ENCODE data around the gene ZHX3. TPM values are rescaled to one million over a fixed set of nuclear protein-coding genes. Genes with fewer than 3 reads are reported as not detected.

Gene ZHX3
- total RNA-seq, 1 donor from 2014 or later, result 16.3 TPM

DNA sequence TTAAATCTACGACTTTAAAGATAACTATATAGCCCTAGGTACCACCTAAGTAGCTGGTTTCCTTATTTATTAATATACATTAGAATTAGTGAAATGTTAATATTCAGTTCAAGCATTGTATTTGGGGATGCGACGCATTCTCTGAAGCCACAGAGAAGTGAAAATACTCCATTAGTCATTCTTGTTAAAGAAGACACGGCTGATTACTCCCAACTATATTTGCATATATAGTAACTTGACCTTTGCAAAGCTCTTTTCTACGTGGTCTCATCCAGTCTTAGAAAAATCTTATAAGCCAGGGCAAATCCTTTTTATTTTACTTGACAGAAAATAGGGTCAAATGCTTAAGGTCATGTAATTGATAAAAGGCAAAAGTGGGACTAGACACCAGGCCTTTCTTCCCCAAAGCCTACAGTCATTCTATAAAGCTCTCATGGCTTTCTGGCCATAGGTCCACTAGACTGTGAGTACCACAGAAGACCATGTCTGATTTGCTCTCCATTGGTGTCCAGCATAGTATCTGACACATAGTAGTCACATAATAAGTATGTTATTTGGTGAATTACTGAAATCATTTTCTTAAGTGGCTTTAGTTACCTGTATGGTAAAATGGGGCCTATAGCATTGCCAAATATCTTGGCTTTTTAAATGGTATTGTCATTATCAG is 11.3 kb downstream of the ZHX3 start:
- H3K27ac Mint-ChIP-seq, result no peak overlapping the region
- H3K9me3 Mint-ChIP-seq, result no peaks in the 10 kb centered on the region
- DNase-seq (ENCODE audit: extremely low spot score, unreplicated experiment), result no peak
- H3K27me3 Mint-ChIP-seq, result no peaks in the 10 kb centered on the region
- TF ChIP-seq, protein P1, sequence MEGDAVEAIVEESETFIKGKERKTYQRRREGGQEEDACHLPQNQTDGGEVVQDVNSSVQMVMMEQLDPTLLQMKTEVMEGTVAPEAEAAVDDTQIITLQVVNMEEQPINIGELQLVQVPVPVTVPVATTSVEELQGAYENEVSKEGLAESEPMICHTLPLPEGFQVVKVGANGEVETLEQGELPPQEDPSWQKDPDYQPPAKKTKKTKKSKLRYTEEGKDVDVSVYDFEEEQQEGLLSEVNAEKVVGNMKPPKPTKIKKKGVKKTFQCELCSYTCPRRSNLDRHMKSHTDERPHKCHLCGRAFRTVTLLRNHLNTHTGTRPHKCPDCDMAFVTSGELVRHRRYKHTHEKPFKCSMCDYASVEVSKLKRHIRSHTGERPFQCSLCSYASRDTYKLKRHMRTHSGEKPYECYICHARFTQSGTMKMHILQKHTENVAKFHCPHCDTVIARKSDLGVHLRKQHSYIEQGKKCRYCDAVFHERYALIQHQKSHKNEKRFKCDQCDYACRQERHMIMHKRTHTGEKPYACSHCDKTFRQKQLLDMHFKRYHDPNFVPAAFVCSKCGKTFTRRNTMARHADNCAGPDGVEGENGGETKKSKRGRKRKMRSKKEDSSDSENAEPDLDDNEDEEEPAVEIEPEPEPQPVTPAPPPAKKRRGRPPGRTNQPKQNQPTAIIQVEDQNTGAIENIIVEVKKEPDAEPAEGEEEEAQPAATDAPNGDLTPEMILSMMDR (conservative IDR thresholded peaks at IDR 0.05), result no peak
- H3K36me3 Mint-ChIP-seq, result no peaks in the 10 kb centered on the region
- H3K4me3 Mint-ChIP-seq, result no peak overlapping the region
- H3K4me1 Mint-ChIP-seq (ENCODE audit: unreplicated experiment), result peaks cover 9% of the 10 kb centered on the region

DNA sequence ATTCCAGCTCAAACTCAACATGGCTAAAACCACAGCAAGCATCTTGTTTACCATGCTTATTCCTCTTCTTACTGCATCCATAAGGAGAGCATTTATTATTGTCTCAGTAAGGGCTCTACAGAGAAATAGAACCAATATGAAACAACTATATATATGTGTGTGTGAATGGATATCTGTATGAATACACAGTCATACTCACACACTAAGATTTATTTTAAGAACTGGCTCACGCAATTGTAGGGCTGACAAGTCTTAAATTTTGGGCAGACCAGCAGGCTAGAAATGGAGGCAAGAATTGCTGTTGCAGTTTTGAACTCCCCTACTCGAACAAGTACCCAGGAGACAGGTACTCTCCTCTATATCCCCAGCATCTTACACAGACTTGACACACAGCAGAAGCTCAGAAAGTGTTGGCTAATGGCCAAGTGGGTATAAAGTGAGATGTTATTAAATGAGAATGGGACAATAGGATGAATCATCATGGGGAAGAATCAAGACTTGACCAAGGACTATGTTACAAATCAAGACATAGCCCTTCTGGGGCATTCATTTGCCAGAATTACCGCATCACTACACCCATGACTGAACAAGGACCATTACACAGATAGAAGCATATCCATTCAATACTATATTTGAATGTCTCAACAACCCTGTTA is 13.0 kb downstream of the ZHX3 start:
- TF ChIP-seq, protein P1 (conservative IDR thresholded peaks at IDR 0.05), result no peak

DNA sequence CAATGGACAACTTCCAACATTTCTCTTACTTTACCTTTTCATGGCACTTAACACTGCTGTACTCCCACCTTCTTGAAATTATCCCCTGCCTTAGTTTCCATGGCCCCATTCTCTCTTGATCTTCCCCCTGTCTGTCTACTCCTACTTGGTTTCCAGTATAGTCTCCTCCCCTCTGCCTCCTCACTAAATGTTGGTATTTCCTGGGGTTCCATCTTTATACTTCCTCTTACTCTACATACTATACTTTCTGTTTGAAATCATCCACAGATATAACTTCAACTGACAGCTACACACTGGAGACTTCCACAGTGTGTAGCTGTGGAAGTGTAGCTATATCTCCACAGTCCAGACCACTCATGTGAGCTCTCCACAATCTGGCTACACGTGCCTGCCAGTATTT is 13.5 kb downstream of the ZHX3 start:
- Mint-ChIP-seq H3K4me1 (ENCODE audit: unreplicated experiment) (peaks cover 4% of the 10 kb centered on the region), H3K27ac (no peak overlapping the region), H3K4me3 (no peak overlapping the region), H3K9me3 (no peaks in the 10 kb centered on the region), H3K27me3 (no peaks in the 10 kb centered on the region), H3K36me3 (no peaks in the 10 kb centered on the region)
- TF ChIP-seq, protein P1 (conservative IDR thresholded peaks at IDR 0.05), result no peak
- DNase-seq (ENCODE audit: extremely low spot score, unreplicated experiment), result no peak

More for the DNA sequence above, 13.0 kb downstream of the ZHX3 start:
- DNase-seq (ENCODE audit: extremely low spot score, unreplicated experiment), result no peak
- Mint-ChIP-seq H3K4me3 (no peak overlapping the region), H3K27ac (no peak overlapping the region), H3K9me3 (no peaks in the 10 kb centered on the region), H3K36me3 (no peaks in the 10 kb centered on the region), H3K27me3 (no peaks in the 10 kb centered on the region), H3K4me1 (ENCODE audit: unreplicated experiment) (peaks cover 6% of the 10 kb centered on the region)

DNA sequence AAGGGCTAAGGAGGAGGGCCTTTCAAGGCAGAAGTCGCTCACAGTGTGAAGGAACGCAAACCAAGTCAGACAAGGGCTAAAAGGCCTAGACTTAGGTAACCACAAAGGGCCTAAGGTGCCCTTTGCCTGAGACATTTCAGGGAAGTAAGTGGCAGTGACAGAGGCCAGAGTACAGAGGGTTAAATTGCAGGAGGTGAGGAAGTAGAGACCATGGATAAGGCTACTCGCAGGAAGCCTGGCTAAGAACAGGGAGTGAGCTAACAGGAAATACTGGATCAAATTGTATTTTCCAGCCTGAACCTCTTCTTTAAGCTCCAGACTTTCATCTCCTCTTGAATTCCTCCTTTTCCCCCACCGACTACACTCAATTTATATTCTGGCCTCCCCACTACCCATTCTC is 16.6 kb downstream of the ZHX3 start:
- TF ChIP-seq, protein P1 (conservative IDR thresholded peaks at IDR 0.05), result no peak
- no peak overlapping the region for H3K27ac Mint-ChIP-seq
- no peak for DNase-seq (ENCODE audit: extremely low spot score, unreplicated experiment)
- no peaks in the 10 kb centered on the region for H3K4me1 Mint-ChIP-seq (ENCODE audit: unreplicated experiment)
- no peak overlapping the region for H3K4me3 Mint-ChIP-seq
- no peaks in the 10 kb centered on the region for H3K9me3 Mint-ChIP-seq
- no peaks in the 10 kb centered on the region for H3K36me3 Mint-ChIP-seq
- no peaks in the 10 kb centered on the region for H3K27me3 Mint-ChIP-seq

DNA sequence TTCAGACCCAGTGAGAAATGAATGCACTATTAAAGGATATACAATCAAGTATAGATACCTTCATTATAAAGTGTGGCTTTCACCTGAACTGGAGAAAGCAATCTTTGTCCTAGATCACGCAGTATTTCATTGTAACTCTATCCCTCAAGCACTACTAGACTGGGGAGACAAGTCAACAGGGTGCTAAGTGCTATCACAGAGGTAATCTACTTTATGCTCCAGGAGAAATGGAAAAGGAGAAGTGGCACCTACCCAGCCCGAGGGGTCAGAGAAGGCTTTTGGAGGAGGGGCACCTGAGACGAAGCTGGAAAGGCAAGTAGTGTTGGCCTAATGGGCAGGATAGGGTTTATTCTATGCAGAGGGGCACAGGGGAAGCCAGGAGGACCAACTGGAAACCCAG is 17.1 kb downstream of the ZHX3 start:
- Mint-ChIP-seq H3K4me3 (no peak overlapping the region), H3K4me1 (ENCODE audit: unreplicated experiment) (no peaks in the 10 kb centered on the region), H3K27ac (no peak overlapping the region), H3K36me3 (no peaks in the 10 kb centered on the region), H3K9me3 (no peaks in the 10 kb centered on the region), H3K27me3 (no peaks in the 10 kb centered on the region)
- DNase-seq (ENCODE audit: extremely low spot score, unreplicated experiment), result no peak
- TF ChIP-seq, protein P1 (conservative IDR thresholded peaks at IDR 0.05), result no peak

Measured in type B pancreatic cell (in vitro differentiated cells).